ENCODE measurements around the gene HSF4. TPM values are rescaled to one million over a fixed set of nuclear protein-coding genes. Genes with fewer than 3 reads are reported as not detected.

Gene HSF4
- total RNA-seq, 4 donors from 2014 or later, result 17.3 to 44.3 (median 35.1) TPM

DNA sequence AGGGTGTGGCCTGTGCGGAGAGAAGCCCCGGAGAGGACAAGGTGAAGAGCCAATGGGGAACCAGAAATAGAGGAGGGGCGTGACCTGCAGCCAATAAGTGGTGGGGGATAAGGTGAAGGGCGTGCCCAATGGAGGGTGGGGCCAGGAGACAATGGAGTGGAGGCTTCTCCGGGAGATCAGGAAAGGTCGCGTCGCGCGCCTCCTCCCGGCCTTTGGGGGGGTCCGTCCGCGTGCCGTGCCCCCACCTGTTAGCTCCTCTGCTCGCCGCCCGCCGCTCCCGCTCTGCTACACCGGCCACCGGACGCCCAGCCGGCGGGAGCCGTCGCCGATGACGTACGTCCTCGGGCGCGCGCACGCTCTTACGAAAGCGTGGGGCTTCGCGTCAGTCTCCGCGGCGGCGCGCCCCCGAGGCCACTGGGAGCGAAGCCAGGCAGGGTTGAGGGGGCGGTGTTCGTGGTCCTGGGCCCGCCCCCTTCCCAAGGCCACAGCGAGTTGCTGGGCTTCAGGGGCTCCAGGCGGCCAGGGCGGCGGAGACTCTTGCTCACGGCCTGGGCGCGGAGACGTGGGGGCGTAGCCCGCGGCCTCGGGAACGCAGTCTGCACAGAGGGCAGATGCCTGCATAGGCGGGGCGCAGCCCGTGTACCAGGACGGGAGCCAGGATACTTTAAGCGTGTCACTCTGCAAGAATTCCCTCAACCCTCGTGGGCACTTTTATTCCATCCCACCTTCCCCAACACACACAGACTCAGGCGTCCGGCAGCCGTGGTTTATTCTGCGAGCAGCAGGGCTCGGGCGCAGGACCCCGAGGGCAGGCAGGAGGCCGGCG is 19.3 kb downstream of the HSF4 start, which contains the start of gene MATCAP1:
MATCAP1 (minus strand) TSS at position 337 of the 826 bp plus-strand sequence. CDS start 3,353 bp downstream, outside the sequence.
- TF ChIP-seq, protein P1, sequence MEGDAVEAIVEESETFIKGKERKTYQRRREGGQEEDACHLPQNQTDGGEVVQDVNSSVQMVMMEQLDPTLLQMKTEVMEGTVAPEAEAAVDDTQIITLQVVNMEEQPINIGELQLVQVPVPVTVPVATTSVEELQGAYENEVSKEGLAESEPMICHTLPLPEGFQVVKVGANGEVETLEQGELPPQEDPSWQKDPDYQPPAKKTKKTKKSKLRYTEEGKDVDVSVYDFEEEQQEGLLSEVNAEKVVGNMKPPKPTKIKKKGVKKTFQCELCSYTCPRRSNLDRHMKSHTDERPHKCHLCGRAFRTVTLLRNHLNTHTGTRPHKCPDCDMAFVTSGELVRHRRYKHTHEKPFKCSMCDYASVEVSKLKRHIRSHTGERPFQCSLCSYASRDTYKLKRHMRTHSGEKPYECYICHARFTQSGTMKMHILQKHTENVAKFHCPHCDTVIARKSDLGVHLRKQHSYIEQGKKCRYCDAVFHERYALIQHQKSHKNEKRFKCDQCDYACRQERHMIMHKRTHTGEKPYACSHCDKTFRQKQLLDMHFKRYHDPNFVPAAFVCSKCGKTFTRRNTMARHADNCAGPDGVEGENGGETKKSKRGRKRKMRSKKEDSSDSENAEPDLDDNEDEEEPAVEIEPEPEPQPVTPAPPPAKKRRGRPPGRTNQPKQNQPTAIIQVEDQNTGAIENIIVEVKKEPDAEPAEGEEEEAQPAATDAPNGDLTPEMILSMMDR (IDR thresholded peaks at IDR 0.05; ENCODE audit: low read depth), result no peak

DNA sequence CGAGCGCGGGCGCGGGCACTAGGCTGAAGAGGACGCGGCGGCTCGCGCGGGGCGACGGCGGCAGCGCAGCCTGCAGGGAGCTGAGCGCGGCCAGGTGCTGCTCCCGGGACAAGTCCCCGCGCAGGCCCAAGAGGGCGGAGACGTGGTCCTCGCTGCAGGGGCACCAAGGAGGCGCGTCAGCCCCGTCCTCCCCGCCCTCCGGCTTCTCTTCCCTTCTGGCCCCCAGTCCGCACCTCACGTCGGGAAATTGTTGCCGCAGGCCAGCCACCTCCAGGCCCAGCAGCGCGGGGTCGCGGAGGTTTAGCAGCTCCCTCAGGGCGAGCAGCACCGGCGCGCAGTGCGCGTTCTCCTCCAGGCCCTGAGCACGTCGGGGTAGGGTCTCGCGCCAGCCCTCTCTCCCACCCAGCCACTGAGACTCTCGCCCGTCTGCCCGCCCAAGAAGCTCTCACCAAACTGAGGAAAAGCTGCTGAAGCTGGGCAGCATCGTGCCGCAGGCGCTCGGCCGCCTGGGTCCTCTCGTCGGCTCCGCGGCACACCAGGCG is 20.0 kb downstream of the HSF4 start:
- TF ChIP-seq, protein P1 (IDR thresholded peaks at IDR 0.05; ENCODE audit: low read depth), result no peak

DNA sequence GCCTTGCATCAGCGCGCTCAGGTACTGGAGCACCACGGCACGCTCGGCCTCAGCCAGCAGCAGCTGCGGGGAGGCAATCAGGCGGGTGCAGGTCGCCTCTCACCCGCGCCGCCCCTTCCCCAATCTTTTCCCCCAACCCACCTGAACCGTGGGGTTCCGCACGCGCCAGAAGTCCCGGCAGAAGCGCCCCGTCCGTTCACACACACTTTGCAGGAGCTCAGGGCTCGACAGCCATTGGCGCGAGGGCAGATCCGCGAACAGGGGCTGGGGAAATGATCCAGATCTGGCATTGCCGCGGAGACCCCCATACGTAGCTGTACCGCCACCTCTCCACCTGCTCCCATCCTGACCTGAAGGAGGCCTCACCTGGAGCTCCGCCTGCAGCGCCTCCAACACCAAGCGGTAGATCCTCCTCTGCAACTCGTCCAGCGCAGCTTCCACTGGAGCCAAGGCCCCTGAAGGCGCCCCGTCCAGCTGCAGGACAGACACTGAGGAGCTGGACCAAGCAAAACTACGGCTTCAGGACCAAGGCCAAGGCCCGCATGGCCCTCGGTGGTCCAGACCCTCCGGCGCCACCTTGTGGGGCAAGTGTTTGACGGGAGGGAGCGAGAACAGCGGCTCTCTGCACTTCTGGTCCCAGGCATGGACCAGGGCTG is 20.6 kb downstream of the HSF4 start:
- TF ChIP-seq, protein P1 (IDR thresholded peaks at IDR 0.05; ENCODE audit: low read depth), result no peak

DNA sequence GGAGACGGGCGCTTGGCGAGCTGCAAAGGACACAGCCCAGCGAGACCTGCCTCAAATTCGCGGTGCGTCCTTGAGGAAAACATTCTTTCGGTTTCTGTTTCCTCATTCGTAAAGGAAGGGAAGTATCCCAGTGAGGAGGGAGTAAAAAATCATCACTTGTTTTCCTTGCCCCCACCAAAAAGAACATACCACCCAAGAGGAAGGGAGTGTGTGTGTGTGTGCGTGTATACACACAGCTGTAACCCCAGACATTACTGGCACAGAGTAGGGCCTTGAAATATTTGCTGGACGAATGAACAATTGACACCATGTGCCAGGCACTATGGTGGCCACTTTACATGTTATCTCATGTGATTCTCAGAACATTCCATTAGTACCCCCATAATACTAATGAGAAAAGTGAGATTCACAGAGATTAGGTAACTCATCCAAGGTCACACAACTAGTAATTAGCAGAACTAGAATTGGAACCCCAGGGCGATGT is 21.1 kb downstream of the HSF4 start:
- TF ChIP-seq, protein P1 (IDR thresholded peaks at IDR 0.05; ENCODE audit: low read depth), result no peak

DNA sequence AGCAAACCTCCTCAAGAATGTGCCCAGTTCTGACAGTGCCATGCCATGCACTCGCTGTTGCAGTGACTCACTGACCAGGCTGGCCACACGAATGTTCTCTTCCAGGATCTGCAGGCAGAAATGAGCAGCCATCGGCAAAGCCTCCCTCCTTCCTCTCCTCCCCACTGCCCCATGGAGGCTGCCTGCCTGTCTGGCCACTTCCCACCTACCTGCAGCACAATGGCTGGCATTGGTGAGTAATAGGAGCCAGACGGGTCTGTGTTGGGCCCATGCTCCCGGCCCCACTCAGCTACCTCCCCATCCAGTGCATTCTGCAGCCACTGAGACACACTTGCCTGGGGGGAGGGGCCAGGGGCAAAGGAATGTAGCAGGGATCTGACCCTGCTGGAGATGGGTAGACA is 22.0 kb downstream of the HSF4 start:
- TF ChIP-seq, protein P1 (IDR thresholded peaks at IDR 0.05; ENCODE audit: low read depth), result no peak

DNA sequence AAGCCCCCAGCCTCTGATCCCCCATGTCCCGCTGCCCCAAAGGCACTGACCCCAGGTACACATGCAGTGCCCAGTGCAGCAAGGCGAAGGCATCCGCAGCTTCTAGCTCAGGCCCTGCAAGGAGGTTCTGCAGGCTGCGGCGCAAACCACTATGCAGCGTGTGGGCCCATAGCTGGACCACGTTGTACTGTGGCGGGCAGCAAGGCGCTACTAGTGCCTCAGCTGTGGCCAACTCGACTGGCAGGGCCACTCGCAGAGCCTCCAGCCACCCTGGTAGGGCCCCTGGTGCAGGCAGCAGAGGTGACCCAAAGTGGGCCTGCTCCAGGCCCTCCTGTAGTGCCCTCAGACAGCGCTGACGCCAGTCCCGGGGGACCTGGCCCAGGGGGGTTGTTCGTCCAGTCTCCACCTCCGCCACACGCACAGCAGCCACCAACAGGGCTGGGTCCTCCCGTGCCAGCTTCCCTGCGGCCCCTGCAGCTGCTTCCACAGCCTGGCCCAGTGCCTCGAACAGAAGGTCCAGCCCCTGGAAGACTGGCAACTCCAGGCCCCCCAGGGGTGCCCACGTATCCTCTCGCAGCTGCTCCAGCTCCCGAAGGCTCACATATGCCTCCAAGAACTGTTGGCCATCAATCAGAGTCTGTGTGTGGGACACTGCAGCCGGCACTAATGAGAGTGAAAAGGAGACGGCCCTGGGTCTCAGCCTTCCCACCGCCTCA is 22.8 kb downstream of the HSF4 start:
- TF ChIP-seq, protein P1 (IDR thresholded peaks at IDR 0.05; ENCODE audit: low read depth), result no peak
